Measurements from ENCODE around the gene IRF6. TPM values are rescaled to one million over a fixed set of nuclear protein-coding genes. Genes with fewer than 3 reads are reported as not detected.

Gene IRF6
- total RNA-seq, 1 experiment from 2014 or later: 27.3 TPM

DNA sequence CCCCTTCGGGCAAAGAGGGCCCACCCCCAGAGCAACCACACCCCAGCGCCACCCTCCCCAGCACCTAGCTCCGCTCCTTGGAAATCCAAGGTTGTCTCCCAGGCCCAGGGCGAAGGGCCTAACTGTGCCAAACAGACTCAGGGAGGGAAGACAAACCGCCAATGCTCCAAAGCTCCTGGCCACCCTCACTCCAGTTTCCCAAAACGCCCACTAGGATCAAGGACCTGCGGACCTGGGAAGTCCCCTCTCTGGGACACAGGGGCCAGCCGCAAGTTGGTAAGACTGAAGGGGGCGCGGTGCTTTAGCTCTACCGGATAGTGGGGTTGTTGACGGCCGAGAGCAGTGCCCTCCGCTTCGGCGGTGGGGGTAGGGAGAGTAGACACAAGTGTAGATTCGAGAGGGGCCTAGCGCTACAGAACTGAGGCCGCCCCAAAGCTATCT lies 581 bp downstream of the IRF6 start:
- no peaks in the 10 kb centered on the region; the same call in 1 of the 2 replicates for H3K4me1 ChIP-seq
- no peaks in the 10 kb centered on the region for H3K9me3 ChIP-seq
- ChIA-PET CTCF (interaction anchor here (0.6 to 2.1 kb wide), 7 partner anchors 8 to 37 kb away, joined by 3 to 16 read pairs (median 4); partner anchors contain the start of gene UTP25), POLR2A (interaction anchor here (0.6 to 2.1 kb wide), 10 partner anchors 10 to 152 kb away, joined by 3 to 21 read pairs (median 7); partner anchors contain the start of genes C1orf74 and UTP25)
- BruUV-seq (replicated peaks): TSS peak; percentile 42
- intact Hi-C loops (cut with micrococcal nuclease; ENCODE audit: unreplicated experiment): no loop called here
- TF ChIP-seq, protein P1, sequence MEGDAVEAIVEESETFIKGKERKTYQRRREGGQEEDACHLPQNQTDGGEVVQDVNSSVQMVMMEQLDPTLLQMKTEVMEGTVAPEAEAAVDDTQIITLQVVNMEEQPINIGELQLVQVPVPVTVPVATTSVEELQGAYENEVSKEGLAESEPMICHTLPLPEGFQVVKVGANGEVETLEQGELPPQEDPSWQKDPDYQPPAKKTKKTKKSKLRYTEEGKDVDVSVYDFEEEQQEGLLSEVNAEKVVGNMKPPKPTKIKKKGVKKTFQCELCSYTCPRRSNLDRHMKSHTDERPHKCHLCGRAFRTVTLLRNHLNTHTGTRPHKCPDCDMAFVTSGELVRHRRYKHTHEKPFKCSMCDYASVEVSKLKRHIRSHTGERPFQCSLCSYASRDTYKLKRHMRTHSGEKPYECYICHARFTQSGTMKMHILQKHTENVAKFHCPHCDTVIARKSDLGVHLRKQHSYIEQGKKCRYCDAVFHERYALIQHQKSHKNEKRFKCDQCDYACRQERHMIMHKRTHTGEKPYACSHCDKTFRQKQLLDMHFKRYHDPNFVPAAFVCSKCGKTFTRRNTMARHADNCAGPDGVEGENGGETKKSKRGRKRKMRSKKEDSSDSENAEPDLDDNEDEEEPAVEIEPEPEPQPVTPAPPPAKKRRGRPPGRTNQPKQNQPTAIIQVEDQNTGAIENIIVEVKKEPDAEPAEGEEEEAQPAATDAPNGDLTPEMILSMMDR (IDR thresholded peaks at IDR 0.05; ENCODE audit: insufficient read depth in 1 of 2, low read depth in 1 of 2, low read length in 1 of 2, severe bottlenecking in 1 of 2, unreplicated experiment in 1 of 2): peak in 1 of 2 experiments; percentile 38
- peak overlapping the region; percentile 72 for H3K4me3 ChIP-seq (ENCODE audit: low read depth, low read length)
- H3K9me3 Mint-ChIP-seq (ENCODE audit: unreplicated experiment): no peaks in the 10 kb centered on the region
- H3K36me3 ChIP-seq (ENCODE audit: control insufficient read depth, insufficient read depth, low read length): no peaks in the 10 kb centered on the region
- H3K4me1 Mint-ChIP-seq (ENCODE audit: low read depth, unreplicated experiment): peaks cover 14% of the 10 kb centered on the region
- peak overlapping the region; percentile 97 for H3K4me3 Mint-ChIP-seq (ENCODE audit: unreplicated experiment)
- H3K27me3 Mint-ChIP-seq (ENCODE audit: insufficient read depth, unreplicated experiment): no peaks in the 10 kb centered on the region
- DNase-seq: peak in 1 of 2 experiments; percentile 49
- peak overlapping the region; percentile 97 for H3K27ac Mint-ChIP-seq (ENCODE audit: unreplicated experiment)
- no peaks in the 10 kb centered on the region for H3K27me3 ChIP-seq (replicated peaks; ENCODE audit: control insufficient read depth, insufficient read depth, low read length)
- no peaks in the 10 kb centered on the region for H3K36me3 Mint-ChIP-seq (ENCODE audit: insufficient read depth, unreplicated experiment)

DNA sequence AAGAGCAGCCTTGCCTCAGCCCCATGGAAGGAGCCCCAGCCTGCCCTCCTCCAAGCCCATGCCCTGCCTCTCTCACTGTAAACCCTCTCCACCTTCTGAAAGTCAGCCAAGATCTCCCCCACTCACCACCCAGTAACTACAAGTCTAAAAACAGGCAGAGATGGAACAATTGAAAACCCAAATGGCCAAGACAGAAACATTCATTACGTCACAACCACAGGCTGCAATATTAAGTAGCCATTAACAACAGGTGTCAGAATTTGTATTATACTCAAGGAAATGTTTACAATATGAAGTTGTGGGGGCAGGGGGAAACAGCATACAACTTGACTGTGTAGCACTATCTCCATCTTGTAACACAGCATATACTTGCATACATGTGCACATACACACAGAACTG lies 2.4 kb downstream of the IRF6 start:
- TF ChIP-seq, protein P1 (IDR thresholded peaks at IDR 0.05; ENCODE audit: insufficient read depth in 1 of 2, low read depth in 1 of 2, low read length in 1 of 2, severe bottlenecking in 1 of 2, unreplicated experiment in 1 of 2): no peak
- Histone ChIP-seq H3K4me3 (ENCODE audit: low read depth, low read length) (no peak overlapping the region), H3K9me3 (no peaks in the 10 kb centered on the region), H3K27me3 (replicated peaks; ENCODE audit: control insufficient read depth, insufficient read depth, low read length) (no peaks in the 10 kb centered on the region), H3K4me1 (no peaks in the 10 kb centered on the region; the same call in 1 of the 2 replicates), H3K36me3 (ENCODE audit: control insufficient read depth, insufficient read depth, low read length) (no peaks in the 10 kb centered on the region)
- Mint-ChIP-seq H3K27me3 (ENCODE audit: insufficient read depth, unreplicated experiment) (no peaks in the 10 kb centered on the region), H3K4me3 (ENCODE audit: unreplicated experiment) (no peak overlapping the region), H3K27ac (ENCODE audit: unreplicated experiment) (no peak overlapping the region), H3K9me3 (ENCODE audit: unreplicated experiment) (no peaks in the 10 kb centered on the region), H3K36me3 (ENCODE audit: insufficient read depth, unreplicated experiment) (peaks cover 9% of the 10 kb centered on the region), H3K4me1 (ENCODE audit: low read depth, unreplicated experiment) (peaks cover 13% of the 10 kb centered on the region)
- POLR2A ChIA-PET: no interaction called here
- intact Hi-C loops (cut with micrococcal nuclease; ENCODE audit: unreplicated experiment): no loop called here
- CTCF ChIA-PET: no interaction called here
- no TSS peak for BruUV-seq (replicated peaks)
- DNase-seq: no peak

DNA sequence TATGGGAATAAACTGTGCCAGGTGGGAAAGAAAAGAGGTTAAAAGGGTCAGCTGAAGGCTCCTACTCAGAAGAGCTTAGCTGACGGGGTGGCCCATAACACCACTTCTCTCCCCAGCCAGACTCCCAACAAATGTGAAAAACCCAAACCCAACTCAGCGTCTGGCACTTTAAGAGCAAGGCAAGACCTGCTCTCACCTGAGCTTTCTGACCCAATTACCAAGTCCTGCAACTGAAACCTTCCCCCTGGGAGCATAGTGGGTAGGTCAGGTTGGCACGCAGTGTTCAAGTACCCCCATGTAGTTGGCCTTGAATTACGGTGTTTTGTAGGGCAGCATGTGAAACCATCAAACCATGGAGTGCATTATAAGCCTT lies 3.2 kb downstream of the IRF6 start:
- Histone ChIP-seq H3K36me3 (ENCODE audit: control insufficient read depth, insufficient read depth, low read length) (no peaks in the 10 kb centered on the region), H3K4me3 (ENCODE audit: low read depth, low read length) (no peak overlapping the region), H3K4me1 (no peaks in the 10 kb centered on the region; the same call in 1 of the 2 replicates), H3K9me3 (no peaks in the 10 kb centered on the region), H3K27me3 (replicated peaks; ENCODE audit: control insufficient read depth, insufficient read depth, low read length) (no peaks in the 10 kb centered on the region)
- POLR2A ChIA-PET: no interaction called here
- H3K9me3 Mint-ChIP-seq (ENCODE audit: unreplicated experiment): no peaks in the 10 kb centered on the region
- H3K4me3 Mint-ChIP-seq (ENCODE audit: unreplicated experiment): no peak overlapping the region
- H3K36me3 Mint-ChIP-seq (ENCODE audit: insufficient read depth, unreplicated experiment): peaks cover 17% of the 10 kb centered on the region
- DNase-seq: no peak
- H3K27me3 Mint-ChIP-seq (ENCODE audit: insufficient read depth, unreplicated experiment): no peaks in the 10 kb centered on the region
- no peak overlapping the region for H3K27ac Mint-ChIP-seq (ENCODE audit: unreplicated experiment)
- intact Hi-C loops (cut with micrococcal nuclease; ENCODE audit: unreplicated experiment): no loop called here
- TF ChIP-seq, protein P1 (IDR thresholded peaks at IDR 0.05; ENCODE audit: insufficient read depth in 1 of 2, low read depth in 1 of 2, low read length in 1 of 2, severe bottlenecking in 1 of 2, unreplicated experiment in 1 of 2): no peak
- peaks cover 13% of the 10 kb centered on the region for H3K4me1 Mint-ChIP-seq (ENCODE audit: low read depth, unreplicated experiment)
- no TSS peak for BruUV-seq (replicated peaks)
- CTCF ChIA-PET: no interaction called here
